HG03108 (cell line): ENCODE measurements around the gene RBM33.

ENCODE experiments used
- ATAC-seq: cut with Tn5 transposase; IDR thresholded peaks from one replicate; pipeline ENCODE4 v1.9.1; 2021; ENCODE audit warnings: moderate library complexity; ENCODE audit not compliant: unreplicated experiment

Gene RBM33

DNA sequence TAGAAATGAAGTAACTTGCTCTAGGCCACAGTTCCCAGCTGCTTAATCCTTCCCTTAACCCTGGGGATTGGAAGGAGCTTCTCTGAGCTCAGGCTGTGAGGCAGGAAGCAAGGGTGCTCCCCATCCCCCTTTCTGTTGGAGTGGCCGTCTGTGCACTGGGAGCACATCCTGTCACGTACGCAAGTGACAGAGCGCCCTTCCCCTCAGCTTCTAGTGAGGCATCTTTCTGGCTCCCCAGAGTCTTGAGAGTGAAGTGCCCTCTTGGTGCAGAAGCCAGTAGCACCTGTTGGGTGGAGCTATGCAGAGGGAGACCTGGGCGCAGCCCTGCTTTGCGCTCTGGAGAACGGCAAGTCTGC is 120.0 kb downstream of the RBM33 start:
- peak; percentile 42 for ATAC-seq

DNA sequence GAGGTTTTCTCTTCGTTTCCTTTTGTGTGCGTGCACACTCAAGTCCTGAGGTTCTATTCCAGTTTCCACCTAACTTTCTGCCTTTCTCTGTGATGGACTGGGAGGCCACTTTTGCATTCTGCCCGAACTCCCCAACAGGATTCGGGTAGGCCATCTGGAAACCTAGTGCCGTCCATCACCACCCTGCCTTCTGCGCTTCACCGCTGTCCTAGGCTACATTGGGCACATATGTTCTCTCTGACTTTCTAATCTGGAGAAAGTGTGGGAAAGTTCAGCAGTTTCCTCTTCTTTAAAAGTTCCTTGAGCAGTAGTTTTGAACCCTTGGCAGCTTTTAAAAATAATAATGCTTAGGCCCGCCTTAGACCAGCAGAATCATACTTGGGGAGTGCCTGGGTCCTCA is 121.0 kb downstream of the RBM33 start:
- ATAC-seq, result no peak

DNA sequence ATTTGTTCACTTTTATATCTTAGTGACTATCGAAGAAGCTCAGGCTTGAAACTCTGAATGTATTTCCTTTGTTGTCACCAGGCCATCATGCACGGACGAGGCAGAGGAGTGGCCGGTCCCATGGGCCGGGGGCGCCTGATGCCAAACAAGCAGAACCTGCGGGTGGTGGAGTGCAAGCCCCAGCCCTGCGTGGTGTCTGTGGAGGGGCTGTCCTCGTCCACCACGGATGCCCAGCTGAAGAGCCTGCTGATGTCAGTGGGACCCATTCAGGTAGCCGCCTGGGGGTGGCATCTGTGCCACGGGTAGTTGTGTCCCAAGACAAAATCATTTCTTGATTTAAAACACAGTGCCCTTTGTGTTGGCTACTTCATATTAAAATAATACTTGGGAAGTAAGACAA is 121.9 kb downstream of the RBM33 start:
- no peak for ATAC-seq

DNA sequence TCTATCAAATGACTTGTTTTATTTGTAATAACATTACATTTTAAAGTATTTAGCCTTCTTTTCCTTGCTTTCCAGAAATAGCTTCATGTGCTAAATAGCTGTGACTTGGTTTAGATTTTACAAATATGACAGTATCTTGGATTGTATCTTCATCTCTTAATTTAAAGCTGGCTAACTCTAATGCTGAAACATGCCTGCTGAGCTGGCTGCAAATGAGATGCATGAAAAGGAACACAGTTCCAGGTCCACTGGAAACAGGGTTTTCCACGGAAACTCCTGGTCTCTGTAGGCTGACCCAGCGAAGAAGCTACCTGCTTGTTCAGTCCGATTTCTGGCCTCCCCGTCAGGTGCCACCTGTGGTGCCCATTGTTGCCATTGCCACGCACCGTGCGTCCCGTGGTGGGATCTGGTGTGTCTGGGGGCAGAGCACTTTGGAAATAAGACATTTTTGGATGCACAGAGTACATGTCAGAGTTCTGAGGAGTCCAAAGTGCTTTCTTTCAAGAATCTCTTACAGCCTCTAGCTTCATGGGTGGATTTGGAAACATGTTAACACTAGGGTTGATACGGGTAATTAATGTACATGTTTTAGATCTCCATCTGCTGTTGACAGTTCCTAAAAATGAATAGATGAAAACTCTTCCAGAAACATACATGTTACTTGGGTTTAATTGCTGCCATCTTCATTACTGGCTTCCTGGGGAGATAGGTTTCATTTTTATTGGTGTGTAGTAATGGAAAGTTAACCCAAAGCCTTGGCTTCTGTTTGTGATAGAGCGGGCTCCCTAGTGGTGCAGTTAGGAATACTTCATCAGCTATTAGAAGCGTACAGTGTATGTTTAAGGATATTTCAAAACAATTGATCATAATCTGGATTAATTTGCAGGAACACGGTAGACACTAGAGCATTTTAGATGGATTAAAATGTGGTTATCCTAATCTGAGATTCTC is 122.8 kb downstream of the RBM33 start:
- no peak for ATAC-seq

DNA sequence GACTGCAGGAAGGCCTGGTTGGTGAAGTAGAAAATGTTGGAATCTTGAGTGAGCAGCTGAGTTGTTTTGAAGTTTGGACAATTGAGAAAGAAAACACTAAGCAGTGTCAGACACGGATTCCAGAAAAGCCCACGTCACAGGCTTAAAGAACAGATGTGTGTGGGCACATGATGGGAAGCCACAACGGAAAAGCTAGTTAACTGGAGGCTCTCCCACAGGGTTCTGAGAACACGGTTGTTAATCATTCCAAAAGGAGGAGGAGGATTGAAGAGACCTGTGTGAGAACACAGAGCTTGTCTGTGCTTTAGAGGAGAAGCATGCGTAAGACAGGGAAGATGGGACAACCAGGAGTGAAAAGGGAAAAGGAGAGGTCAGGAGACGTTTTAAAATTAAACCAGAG is 125.2 kb downstream of the RBM33 start:
- ATAC-seq, result no peak

DNA sequence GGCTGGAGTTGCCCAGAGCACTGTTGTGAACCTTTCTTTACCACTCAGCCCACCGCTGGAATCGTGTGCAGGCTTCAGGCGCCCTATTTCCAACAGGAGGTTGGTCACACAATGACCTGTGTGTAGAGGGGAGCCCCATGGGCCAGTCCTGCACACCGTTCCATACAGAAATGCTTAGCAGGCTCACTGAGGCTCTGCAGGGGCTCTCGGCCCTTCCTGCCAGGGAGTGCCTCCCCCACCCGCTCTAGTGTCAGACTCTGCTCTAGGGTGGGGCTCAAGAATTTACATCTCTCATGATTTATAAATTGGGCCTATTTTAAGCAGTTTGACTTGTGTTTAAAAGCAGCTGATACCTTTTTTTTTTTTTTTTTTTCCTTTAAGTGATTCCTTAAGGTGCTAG is 125.8 kb downstream of the RBM33 start:
- no peak for ATAC-seq

DNA sequence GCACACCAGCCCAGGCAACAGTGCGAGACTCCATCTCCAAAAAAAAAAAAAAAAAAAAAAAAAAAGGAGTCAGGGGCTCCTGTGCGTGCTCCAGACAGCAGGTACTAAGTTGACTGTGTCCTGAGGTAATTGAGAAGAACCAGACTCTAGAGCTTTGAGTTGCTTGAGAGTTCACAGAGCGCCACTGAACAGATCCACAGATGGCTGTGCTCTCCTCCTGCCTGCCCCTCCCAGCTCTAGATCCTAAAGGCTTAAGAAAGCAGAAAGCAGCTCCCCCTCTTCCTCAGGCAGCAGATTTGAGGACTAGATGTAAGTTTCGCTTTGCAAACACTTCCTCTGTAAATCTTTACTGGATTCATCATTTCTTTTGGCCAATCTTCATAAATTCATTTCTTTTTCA is 129.1 kb downstream of the RBM33 start:
- ATAC-seq, result no peak

DNA sequence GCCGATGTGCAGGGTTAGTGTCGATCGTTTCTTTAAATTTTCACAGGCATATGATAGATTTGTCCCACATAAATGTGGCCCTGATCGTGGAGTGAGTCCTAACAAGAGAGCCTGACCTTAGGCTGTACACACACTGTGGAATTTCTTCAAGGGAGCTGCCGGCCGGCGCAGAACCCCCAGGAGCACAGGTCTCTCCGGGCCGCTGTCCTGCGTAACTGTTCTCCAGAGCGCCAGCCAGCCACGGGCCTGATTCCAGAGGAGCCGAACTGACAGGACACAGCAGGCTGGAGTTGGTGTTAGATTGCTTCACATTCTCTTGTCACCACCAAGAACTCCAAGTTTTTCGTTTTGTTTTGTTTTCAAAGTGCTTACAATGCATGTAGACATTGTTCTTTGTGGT is 130.5 kb downstream of the RBM33 start:
- ATAC-seq, result no peak

DNA sequence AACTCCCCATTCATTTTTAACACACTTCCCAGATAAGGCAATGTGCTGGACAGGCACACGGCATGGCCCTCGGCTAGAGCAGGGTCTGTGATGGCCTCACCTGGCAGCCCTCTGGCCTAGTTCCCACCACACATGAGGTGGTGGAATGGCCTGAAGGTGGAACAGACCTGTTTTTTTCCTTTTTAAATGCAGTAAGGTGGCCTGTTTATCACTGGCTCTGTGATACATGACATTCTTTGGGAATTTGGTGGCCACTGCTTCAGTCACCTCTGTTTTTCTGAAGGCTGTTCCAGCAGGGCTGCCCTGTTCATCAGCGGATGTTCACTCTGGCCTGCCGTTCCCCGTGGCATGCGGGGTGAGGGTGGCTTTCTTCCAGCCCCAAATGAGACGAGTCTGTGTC is 131.2 kb downstream of the RBM33 start:
- ATAC-seq, result no peak

DNA sequence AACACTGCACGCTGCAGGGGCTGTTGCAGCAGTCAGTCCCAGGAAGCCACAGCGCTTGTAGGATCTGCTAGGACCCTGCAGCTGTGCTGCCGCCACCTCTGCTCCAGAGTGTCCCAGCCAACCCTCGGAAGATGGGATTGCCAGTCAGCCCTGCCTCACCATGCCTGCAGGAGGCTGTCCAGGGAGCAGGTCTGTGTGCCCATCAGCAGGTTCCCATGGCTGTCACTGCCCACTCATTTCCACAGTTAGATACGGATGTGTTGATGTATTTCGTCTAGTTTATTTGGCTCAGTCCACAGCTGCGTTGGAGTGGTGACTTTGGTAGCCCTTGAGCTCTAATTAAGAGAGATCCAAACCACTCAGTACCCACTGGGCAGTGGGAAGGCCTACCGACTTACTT is 132.1 kb downstream of the RBM33 start:
- ATAC-seq, result no peak

DNA sequence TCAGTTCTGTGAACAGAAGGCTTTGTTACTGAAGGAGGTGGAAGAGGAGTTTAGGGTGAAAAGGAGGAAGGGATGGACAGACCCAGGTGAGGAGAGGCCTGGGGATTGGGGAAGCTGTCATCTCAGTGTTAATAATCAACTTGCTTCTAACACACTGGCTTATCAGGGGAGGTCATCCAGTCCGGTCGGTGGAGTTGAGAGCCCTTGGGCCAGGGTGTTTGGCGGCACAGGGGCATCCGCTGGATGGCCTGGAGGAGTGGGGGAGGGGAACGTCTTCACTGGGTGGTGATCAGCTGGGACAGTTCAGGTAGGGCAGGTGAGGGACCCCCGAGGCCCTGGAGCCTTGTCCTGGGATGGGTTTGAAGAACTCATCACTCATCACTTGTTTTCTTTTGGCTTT is 133.9 kb downstream of the RBM33 start:
- no peak for ATAC-seq

DNA sequence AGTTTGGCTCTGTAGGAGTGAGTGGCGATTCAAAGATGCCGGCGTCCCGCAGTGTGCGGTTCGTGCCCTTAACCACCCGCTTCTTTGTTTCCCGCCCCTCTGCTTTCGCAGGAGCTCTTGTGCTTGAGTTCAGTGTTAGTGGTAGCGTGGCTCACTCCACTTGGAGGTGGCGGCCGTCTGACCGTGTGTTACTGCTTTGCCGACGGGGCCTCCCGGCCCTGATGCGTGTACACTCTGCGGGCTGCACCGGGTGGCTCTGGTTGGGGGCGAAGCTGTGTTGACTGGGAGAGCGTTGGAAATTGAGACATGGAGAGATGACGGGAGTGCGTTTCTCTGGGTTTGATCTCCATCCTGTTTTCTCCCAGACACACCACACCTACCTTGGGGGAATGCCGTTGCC is 136.4 kb downstream of the RBM33 start:
- no peak for ATAC-seq

DNA sequence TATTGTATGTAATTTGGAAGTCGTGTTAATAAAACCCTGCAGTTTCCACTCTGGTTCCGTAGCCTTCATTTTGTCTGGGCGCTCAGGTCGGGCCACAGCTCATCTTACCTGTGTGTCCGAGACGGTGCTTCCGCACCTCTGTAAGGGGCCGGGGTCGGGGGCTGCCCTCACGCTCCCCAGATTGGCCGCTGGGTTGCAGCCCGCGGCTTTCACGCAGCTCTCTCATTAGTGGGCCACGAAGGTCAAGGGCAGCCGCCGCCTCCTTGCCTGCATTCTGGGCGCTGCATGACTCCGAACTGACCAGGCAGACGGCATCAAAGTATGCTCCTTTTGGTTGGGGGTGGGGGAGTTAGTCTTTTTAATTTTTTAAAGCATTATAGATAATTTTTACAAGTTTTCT is 137.0 kb downstream of the RBM33 start:
- no peak for ATAC-seq

DNA sequence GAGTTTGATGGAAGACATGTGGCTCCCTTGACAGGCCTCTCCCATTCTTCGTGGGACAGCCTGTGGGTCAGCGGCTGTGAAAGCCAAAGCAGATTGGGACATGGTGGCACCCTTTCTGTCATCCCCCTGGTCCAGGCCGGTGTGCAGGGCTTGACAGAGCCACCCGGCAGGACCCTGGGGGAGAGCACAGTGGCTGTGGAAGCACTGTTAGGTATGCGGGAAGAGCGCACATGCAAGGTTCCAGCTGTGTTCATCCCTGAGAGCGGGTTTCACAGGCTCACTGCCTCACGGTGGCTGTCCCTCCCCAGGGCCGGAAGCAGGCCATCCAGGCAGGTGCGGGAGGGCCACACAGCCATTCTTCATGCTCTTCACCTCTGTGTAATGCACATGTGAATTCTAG is 138.0 kb downstream of the RBM33 start:
- no peak for ATAC-seq

DNA sequence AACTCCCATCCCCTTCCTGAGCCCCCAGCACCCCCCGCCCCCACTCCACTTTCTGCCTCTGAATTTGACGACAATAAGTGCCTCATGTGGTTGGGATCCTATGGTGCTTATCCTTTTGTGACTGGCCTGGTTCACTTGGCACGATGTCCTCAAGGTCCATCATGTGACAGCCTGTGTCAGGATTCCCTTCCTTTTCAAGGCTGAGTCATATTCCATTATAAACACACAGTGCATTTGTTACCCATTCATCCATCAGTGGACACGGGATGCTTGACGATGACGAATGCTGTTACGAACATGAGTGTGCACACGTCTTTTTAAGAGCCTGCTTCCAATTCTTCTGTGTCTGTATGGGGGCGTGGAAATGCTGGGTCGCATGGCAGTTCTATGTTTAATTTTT is 141.1 kb downstream of the RBM33 start:
- no peak for ATAC-seq

DNA sequence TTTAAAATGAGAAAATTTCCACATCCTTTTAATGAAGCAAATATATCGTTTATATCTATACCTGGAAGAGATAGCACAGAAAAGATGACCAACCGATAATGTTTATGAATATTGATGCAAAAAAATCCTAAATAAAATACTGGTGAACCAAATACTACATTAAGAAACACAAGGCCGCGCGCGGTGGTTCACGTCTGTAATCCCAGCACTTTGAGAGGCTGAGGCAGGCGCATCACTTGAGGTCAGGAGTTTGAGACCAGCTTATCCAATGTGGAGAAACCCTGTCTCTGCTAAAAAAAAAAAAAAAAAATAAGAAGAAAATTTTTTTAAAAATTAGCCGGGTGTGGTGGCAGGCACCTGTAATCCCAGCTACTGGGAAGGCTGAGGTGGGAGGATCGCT is 142.0 kb downstream of the RBM33 start:
- no peak for ATAC-seq

DNA sequence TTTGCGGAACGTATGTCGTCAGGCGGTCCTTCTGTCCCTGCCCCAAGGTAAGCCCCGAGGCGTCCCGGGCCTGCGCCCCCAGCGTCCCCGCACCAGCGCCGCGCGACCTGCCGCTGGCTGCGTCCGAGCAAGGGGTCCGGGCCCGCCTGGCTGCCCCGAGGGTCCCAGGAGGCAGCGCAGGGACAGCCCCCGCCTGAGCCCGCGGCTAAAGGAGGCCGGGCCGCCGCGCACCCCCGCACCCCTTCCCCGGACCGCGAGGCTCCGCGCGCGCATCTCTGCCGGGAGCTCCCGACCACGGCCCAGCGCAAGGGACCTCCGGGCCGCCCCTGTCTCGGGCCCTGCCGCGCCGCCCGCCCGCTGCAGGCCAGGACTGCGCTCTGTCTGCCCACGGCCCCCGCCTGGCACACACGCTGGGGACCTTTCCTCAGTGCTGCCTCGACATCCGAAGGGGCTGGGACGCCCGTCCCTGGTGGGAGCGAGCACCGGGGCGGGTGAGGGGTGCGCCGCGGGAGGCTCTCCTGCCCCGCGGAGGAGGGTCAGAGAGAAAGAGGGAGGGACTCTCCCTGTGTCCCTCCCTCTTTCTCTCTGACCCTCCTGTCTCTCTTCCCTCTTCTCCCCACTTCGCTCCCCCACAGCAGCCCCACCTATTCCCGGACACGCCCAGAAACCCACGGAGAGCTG is 142.8 kb downstream of the RBM33 start:
- no peak for ATAC-seq

DNA sequence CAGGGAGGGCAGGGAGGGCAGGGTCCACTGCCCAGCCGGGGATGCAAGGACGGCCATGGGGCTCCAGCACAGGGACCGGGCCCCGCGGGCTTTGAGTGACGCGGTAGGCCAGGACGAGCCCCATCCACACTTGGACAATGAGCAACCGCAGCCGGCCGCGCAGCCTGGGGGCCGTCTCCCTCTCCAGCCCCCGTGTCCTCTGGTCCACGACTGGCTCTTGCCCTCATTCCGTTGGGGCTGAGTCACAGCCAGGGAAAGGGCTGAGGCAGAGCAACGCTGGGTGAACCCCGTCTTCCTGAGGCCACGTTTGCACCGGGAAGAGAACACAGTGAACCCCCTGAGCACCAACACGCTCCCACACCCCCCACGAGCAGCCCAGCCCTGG is 144.1 kb downstream of the RBM33 start:
- ATAC-seq, result no peak

DNA sequence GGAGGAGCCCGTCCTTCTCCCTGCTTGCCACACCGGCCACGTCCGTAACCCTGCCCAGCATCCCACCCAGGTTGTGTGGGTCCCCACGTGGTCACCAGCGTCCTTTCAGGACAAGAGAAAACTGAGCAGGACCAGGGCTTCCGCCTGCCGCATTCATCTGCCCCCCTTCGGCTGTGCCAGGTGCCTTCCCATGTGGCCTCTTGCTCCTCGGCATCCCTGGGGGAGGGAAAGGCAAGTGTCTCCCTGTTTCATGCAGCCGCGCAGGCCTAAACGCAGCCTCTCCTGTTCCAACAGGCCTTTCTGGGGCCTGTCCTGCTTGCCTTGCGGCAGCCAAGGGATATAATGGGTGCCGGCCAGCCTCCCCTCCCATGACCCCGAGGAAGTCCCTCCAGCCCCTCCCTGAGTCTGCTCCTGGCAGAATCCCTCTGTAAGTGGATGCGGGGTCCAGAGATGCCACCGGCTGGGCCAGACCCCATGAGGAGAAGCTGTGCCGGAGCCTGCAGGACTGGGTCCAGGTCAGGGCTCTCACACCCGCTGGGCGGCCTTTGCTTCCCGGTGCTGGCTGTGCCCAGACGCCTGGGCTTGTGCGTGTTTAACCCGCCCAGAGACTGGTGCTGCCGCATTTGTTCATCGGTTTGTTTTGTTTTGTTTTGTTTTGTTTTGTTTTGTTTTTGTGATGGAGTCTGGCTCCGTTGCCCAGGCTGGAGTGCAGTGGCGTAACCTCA is 144.7 kb downstream of the RBM33 start:
- ATAC-seq, result no peak

DNA sequence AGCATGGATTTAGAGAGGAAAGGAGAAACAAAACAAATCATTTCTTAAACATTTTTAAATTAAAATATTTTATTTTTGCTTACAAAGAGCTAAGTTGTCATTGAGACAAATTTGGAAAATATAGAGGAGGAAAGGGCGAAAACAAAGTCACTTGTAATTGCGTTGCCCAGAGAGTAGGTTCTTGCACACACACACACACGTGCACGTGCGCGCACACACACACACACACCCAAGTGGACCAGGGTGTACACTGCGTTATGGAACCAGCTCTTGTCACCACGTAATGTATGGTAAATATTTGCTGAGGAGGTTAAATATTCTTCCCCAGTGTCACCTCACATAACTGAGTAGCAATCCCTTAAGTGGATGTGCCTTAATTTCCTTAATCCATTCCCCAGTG is 146.2 kb downstream of the RBM33 start:
- ATAC-seq, result no peak

DNA sequence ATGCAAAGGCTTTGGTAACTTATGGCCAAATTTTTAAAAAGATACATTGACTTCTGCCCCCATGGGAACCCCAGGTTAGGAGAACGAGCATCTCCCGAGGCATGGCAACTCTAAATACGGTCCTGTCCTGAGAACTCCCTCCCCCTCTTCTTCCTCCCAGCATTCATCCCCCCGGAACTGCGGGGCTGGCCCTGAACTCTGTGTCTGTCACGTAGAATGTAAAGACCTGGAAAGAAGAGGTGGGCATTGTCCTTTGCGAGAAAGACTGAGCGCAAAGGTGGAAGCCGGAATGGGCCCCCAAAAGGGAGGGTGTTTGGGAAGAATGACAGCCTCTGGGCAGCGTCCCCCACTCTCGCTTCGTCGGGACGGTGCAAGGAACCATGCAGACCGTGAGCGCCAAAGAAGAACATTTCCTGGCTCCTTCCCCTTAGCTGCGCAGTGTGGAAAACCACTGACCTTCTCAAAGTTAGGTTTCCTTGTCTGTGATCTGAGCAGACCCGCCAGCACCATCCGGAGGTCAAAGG is 146.8 kb downstream of the RBM33 start:
- ATAC-seq, result no peak

DNA sequence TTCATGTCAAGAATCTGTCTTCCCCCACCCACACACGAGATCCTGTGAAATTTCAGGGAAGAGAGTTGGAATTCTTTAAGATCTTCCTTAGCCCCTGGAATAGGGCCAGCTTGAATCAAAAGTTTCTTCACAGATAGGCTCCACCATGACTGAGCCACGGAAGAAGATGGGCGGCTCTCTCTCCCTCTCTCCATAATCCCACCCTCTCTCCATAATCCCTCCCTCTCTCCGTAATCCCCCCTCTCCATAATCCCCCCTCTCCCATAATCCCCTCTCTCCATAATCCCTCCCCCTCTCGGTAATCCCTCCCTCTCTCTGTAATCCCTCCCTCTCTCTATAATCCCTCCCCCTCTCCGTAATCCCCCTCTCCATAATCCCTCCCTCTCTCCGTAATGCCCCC is 147.4 kb downstream of the RBM33 start:
- no peak for ATAC-seq
